Naive thymus-derived CD8-positive, alpha-beta T cell (primary cell): ENCODE results near the gene SOHLH2. TPM values are rescaled to one million over a fixed set of nuclear protein-coding genes. Genes with fewer than 3 reads are reported as not detected.

ENCODE experiments used
- ATAC-seq, 2 donors: fragments of 150-1000 bp; cut with Tn5 transposase in 1 of 2; sonication (Bioruptor Pico), chemical (Tn5 transposase) in 1 of 2; 1 replicate in 1 of 2; 2 replicates in 1 of 2; pipeline ENCODE4 v1.10.0; 2021; ENCODE audit warnings: mild to moderate bottlenecking in 2 of 2, moderate library complexity in 2 of 2
- POLR2A ChIA-PET: fragments of 350-600 bp; sonication (Branson Sonifier 250); formaldehyde crosslinking; loops from one replicate; lab custom pipeline; 2021; ENCODE audit warnings: antibody characterized with exemption; lab: Charles Lee
- DNase-seq, 10 donors: peaks; one replicate each; pipeline versions ENCODE4 v3.0.0 to v3.0.0-alpha.2; 2020 to 2022
- H3K27ac Mint-ChIP-seq, 10 donors: one replicate each; pipeline ENCODE4 v1.8.0; 2020 to 2022; ENCODE audit warnings: mild to moderate bottlenecking in 10 of 10, mixed read lengths in 10 of 10, moderate library complexity in 4 of 10, inconsistent platforms in 1 of 10
- H3K27me3 Mint-ChIP-seq, 5 donors: one replicate each; pipeline ENCODE4 v1.8.0; 2021 to 2022; ENCODE audit warnings: mixed read lengths in 5 of 5
- H3K36me3 Mint-ChIP-seq, 3 donors: one replicate each; pipeline ENCODE4 v1.8.0; 2020 to 2022; ENCODE audit warnings: mixed read lengths in 3 of 3, mild to moderate bottlenecking in 2 of 3, inconsistent platforms in 1 of 3
- H3K4me1 Mint-ChIP-seq, 4 donors: one replicate each; pipeline ENCODE4 v1.8.0; 2021 to 2022; ENCODE audit warnings: mixed read lengths in 4 of 4
- H3K4me3 Mint-ChIP-seq, 10 donors: one replicate each; pipeline ENCODE4 v1.8.0; 2020 to 2022; ENCODE audit warnings: mild to moderate bottlenecking in 10 of 10, mixed read lengths in 10 of 10, moderate library complexity in 6 of 10, inconsistent platforms in 1 of 10
- H3K9me3 Mint-ChIP-seq, 9 donors: one replicate each; pipeline ENCODE4 v1.8.0; 2020 to 2022; ENCODE audit warnings: mixed read lengths in 9 of 9, mild to moderate bottlenecking in 3 of 9, inconsistent platforms in 1 of 9, moderate library complexity in 1 of 9
- polyA plus RNA-seq, 3 donors: library from polyadenylated mRNA; unstranded; fragments of 300-500 nt; fragmentation: Illumina TruSeq; gene quantifications; one replicate each; pipeline ENCODE4 v1.2.3, GENCODE V29; 2021
- total RNA-seq, 8 experiments: library from RNA in 2 of 8; stranded (reverse) in 2 of 8; gene quantifications; one replicate each; pipeline ENCODE4 v1.2.3 and lab custom pipeline; 2021 to 2026

SOHLH2 gene
- total and polyA plus RNA-seq, 5 experiments from 2014 or later, result not detected

- no peak for ATAC-seq
- no peak for DNase-seq
- Mint-ChIP-seq H3K4me1 (no peaks in the 10 kb centered on the region), H3K27me3 (peaks cover 0 to 4% (median 0%) of the 10 kb centered on the region in 5 donors), H3K9me3 (peaks cover 0 to 4% (median 0%) of the 10 kb centered on the region in 9 donors), H3K4me3 (no peak overlapping the region), H3K36me3 (no peaks in the 10 kb centered on the region), H3K27ac (no peak overlapping the region)
- POLR2A ChIA-PET, result no interaction called here
Observed at GRCh38 chr13:36173571-36174322, 40.6 kb downstream of the SOHLH2 start.

GRCh38 chr13:36166046-36166445 is 48.3 kb downstream of the SOHLH2 start:
- Mint-ChIP-seq H3K27ac (no peak overlapping the region), H3K9me3 (peaks cover 0 to 3% (median 0%) of the 10 kb centered on the region in 9 donors), H3K4me1 (no peaks in the 10 kb centered on the region), H3K27me3 (peaks cover 0 to 11% (median 3%) of the 10 kb centered on the region in 5 donors), H3K36me3 (no peaks in the 10 kb centered on the region), H3K4me3 (no peak overlapping the region)
- no peak for ATAC-seq
- POLR2A ChIA-PET, result no interaction called here
- no peak for DNase-seq

GRCh38 chr13:36163809-36164308 is 50.5 kb downstream of the SOHLH2 start:
- H3K27me3 Mint-ChIP-seq, result peaks cover 0 to 10% (median 3%) of the 10 kb centered on the region in 5 donors
- H3K4me3 Mint-ChIP-seq, result no peak overlapping the region
- peaks cover 0 to 5% (median 2%) of the 10 kb centered on the region in 9 donors for H3K9me3 Mint-ChIP-seq
- no peaks in the 10 kb centered on the region for H3K36me3 Mint-ChIP-seq
- no peak overlapping the region for H3K27ac Mint-ChIP-seq
- POLR2A ChIA-PET, result no interaction called here
- DNase-seq (no peak), ATAC-seq (no peak)
- H3K4me1 Mint-ChIP-seq, result no peaks in the 10 kb centered on the region

- H3K27ac Mint-ChIP-seq, result no peak overlapping the region
- DNase-seq (no peak), ATAC-seq (no peak)
- H3K4me3 Mint-ChIP-seq, result no peak overlapping the region
- no peaks in the 10 kb centered on the region for H3K36me3 Mint-ChIP-seq
- H3K9me3 Mint-ChIP-seq, result peaks cover 0 to 5% (median 2%) of the 10 kb centered on the region in 9 donors
- H3K27me3 Mint-ChIP-seq, result peaks cover 0 to 10% (median 2%) of the 10 kb centered on the region in 5 donors
- H3K4me1 Mint-ChIP-seq, result no peaks in the 10 kb centered on the region
- POLR2A ChIA-PET, result no interaction called here
Observed at GRCh38 chr13:36163286-36163685, 51.1 kb downstream of the SOHLH2 start.

GRCh38 chr13:36160297-36160696 is 54.1 kb downstream of the SOHLH2 start:
- Mint-ChIP-seq H3K4me3 (no peak overlapping the region), H3K27ac (peak overlapping the region in 1 of 10 donors; percentile 38), H3K4me1 (no peaks in the 10 kb centered on the region), H3K27me3 (peaks cover 5 to 17% (median 8%) of the 10 kb centered on the region in 5 donors), H3K9me3 (peaks cover 0 to 11% (median 3%) of the 10 kb centered on the region in 9 donors), H3K36me3 (no peaks in the 10 kb centered on the region)
- POLR2A ChIA-PET, result no interaction called here
- no peak for DNase-seq
- ATAC-seq, result no peak

GRCh38 chr13:36158611-36159010 is 55.7 kb downstream of the SOHLH2 start:
- POLR2A ChIA-PET, result no interaction called here
- Mint-ChIP-seq H3K36me3 (no peaks in the 10 kb centered on the region), H3K4me1 (no peaks in the 10 kb centered on the region), H3K4me3 (no peak overlapping the region), H3K27me3 (peaks cover 11 to 24% (median 16%) of the 10 kb centered on the region in 5 donors), H3K27ac (no peak overlapping the region), H3K9me3 (peaks cover 0 to 11% (median 3%) of the 10 kb centered on the region in 9 donors)
- no peak for ATAC-seq
- DNase-seq, result no peak

- Mint-ChIP-seq H3K9me3 (peaks cover 0 to 11% (median 3%) of the 10 kb centered on the region in 9 donors), H3K4me1 (no peaks in the 10 kb centered on the region), H3K27ac (no peak overlapping the region), H3K27me3 (peaks cover 13 to 29% (median 16%) of the 10 kb centered on the region in 5 donors), H3K4me3 (no peak overlapping the region), H3K36me3 (no peaks in the 10 kb centered on the region)
- POLR2A ChIA-PET, result no interaction called here
- ATAC-seq (no peak), DNase-seq (no peak)
Observed at GRCh38 chr13:36157480-36157879, 56.9 kb downstream of the SOHLH2 start.

GRCh38 chr13:36154567-36155291 is 59.6 kb downstream of the SOHLH2 start:
- DNase-seq, result no peak
- H3K27me3 Mint-ChIP-seq, result peaks cover 10 to 29% (median 15%) of the 10 kb centered on the region in 5 donors
- no peak overlapping the region for H3K27ac Mint-ChIP-seq
- no peak for ATAC-seq
- POLR2A ChIA-PET, result no interaction called here
- peaks cover 0 to 16% (median 9%) of the 10 kb centered on the region in 9 donors for H3K9me3 Mint-ChIP-seq
- H3K4me3 Mint-ChIP-seq, result no peak overlapping the region
- no peaks in the 10 kb centered on the region for H3K36me3 Mint-ChIP-seq
- H3K4me1 Mint-ChIP-seq, result no peaks in the 10 kb centered on the region

- H3K9me3 Mint-ChIP-seq, result peaks cover 4 to 21% (median 9%) of the 10 kb centered on the region in 9 donors
- no peaks in the 10 kb centered on the region for H3K4me1 Mint-ChIP-seq
- POLR2A ChIA-PET, result no interaction called here
- ATAC-seq, result no peak
- DNase-seq, result no peak
- H3K36me3 Mint-ChIP-seq, result no peaks in the 10 kb centered on the region
- H3K27ac Mint-ChIP-seq, result no peak overlapping the region
- H3K27me3 Mint-ChIP-seq, result peaks cover 10 to 29% (median 16%) of the 10 kb centered on the region in 5 donors
- no peak overlapping the region for H3K4me3 Mint-ChIP-seq
Observed at GRCh38 chr13:36151591-36151990, 62.8 kb downstream of the SOHLH2 start.

- no peaks in the 10 kb centered on the region for H3K36me3 Mint-ChIP-seq
- DNase-seq (no peak), ATAC-seq (no peak)
- POLR2A ChIA-PET, result no interaction called here
- H3K9me3 Mint-ChIP-seq, result peaks cover 3 to 16% (median 9%) of the 10 kb centered on the region in 9 donors
- no peak overlapping the region for H3K27ac Mint-ChIP-seq
- peaks cover 0 to 5% (median 3%) of the 10 kb centered on the region in 5 donors for H3K27me3 Mint-ChIP-seq
- no peak overlapping the region for H3K4me3 Mint-ChIP-seq
- H3K4me1 Mint-ChIP-seq, result no peaks in the 10 kb centered on the region
Observed at GRCh38 chr13:36148446-36148845, 65.9 kb downstream of the SOHLH2 start.

- POLR2A ChIA-PET, result no interaction called here
- ATAC-seq (no peak), DNase-seq (no peak)
- Mint-ChIP-seq H3K4me3 (no peak overlapping the region), H3K36me3 (no peaks in the 10 kb centered on the region), H3K9me3 (peaks cover 2 to 16% (median 9%) of the 10 kb centered on the region in 9 donors), H3K27me3 (peaks cover 0 to 5% (median 0%) of the 10 kb centered on the region in 5 donors), H3K4me1 (no peaks in the 10 kb centered on the region), H3K27ac (no peak overlapping the region)
Observed at GRCh38 chr13:36147330-36147729, 67.0 kb downstream of the SOHLH2 start.

GRCh38 chr13:36146511-36147269 is 67.7 kb downstream of the SOHLH2 start:
- H3K9me3 Mint-ChIP-seq, result peaks cover 2 to 16% (median 8%) of the 10 kb centered on the region in 9 donors
- H3K36me3 Mint-ChIP-seq, result no peaks in the 10 kb centered on the region
- H3K27me3 Mint-ChIP-seq, result peaks cover 0 to 5% (median 0%) of the 10 kb centered on the region in 5 donors
- POLR2A ChIA-PET, result no interaction called here
- H3K4me3 Mint-ChIP-seq, result no peak overlapping the region
- H3K4me1 Mint-ChIP-seq, result no peaks in the 10 kb centered on the region
- DNase-seq (no peak), ATAC-seq (no peak)
- H3K27ac Mint-ChIP-seq, result no peak overlapping the region
